A549 treated with RU486 at 1 μM for 4 hours (cell line): ENCODE results near the gene SEPHS2. TPM values are rescaled to one million over a fixed set of nuclear protein-coding genes. Genes with fewer than 3 reads are reported as not detected.

Experiments
- total RNA-seq: library from RNA; stranded (reverse); fragments of 200-300 nt; extraction: Qiagen RNA extraction; gene quantifications from 5 replicates; pipeline ENCODE4 v1.2.3, GENCODE V29; 2022; ENCODE audit warnings: low read depth

The SEPHS2 gene
- total RNA-seq = 48.8 to 54.1 TPM (median 52.1 TPM) in 5 replicates

GRCh38 chr16:30445408-30446202 lies at the start of gene SEPHS2:
Gene SEPHS2, minus strand, starts transcription at chr16:30445874. Its CDS starts 147 bp downstream, at chr16:30445727.

GRCh38 chr16:30472328-30472942 lies 26.8 kb upstream of the SEPHS2 start, which contains the start of gene ITGAL:
Gene ITGAL, plus strand, starts transcription at chr16:30472742. Its CDS starts 96 bp downstream, at chr16:30472838.

GRCh38 chr16:30429678-30430427 lies 15.8 kb downstream of the SEPHS2 start, which contains the start of gene DCTPP1:
Gene DCTPP1, minus strand, starts transcription at chr16:30430030. Its CDS starts 50 bp downstream, at chr16:30429980.

GRCh38 chr16:30407102-30407803 lies 38.4 kb downstream of the SEPHS2 start, which contains the start of gene ZNF771:
Gene ZNF771, plus strand, starts transcription at chr16:30407606. Its CDS starts 448 bp downstream, at chr16:30408054.

GRCh38 chr16:30395155-30395991 lies 50.3 kb downstream of the SEPHS2 start, which contains the start of gene ZNF48:
Gene ZNF48, plus strand, starts transcription at chr16:30395420. Its CDS starts 375 bp downstream, at chr16:30395795.

Other genes with a start within 250 kb of the SEPHS2 start
- 5.1 to 10.6 TPM (median 7.9 TPM) in 5 replicates for gene SULT1A3, start 246.6 kb downstream of the SEPHS2 start, total RNA-seq
- 0.81 to 4.3 TPM (median 2.6 TPM) in 5 replicates for gene NPIPB13, start 197.4 kb downstream of the SEPHS2 start, total RNA-seq
- 63.4 to 69.9 TPM (median 67.1 TPM) in 5 replicates for gene CD2BP2, start 90.6 kb downstream of the SEPHS2 start, total RNA-seq
- 22.5 to 34.5 TPM (median 28.9 TPM) in 5 replicates for gene TBC1D10B, start 75.4 kb downstream of the SEPHS2 start, total RNA-seq
- gene MYL11, start 71.1 kb downstream of the SEPHS2 start, total RNA-seq = 0.69 to 1.1 TPM in 2 of 5 replicates, not detected in the others
- 1.2 to 3.0 TPM (median 2.3 TPM) in 5 replicates for gene SEPTIN1, start 63.3 kb downstream of the SEPHS2 start, total RNA-seq
- gene ZNF48, start 50.5 kb downstream of the SEPHS2 start, total RNA-seq = 10.1 to 13.1 TPM (median 12.7 TPM) in 5 replicates
- gene ZNF771, start 38.3 kb downstream of the SEPHS2 start, total RNA-seq = 3.4 to 7.1 TPM (median 6.1 TPM) in 5 replicates
- 100.0 to 144 TPM (median 139 TPM) in 5 replicates for gene DCTPP1, start 15.8 kb downstream of the SEPHS2 start, total RNA-seq
- gene ITGAL, start 26.9 kb upstream of the SEPHS2 start, total RNA-seq = 0.08 to 0.10 TPM in 2 of 5 replicates, not detected in the others
- 35.1 to 46.6 TPM (median 45.4 TPM) in 5 replicates for gene ZNF768, start 80.7 kb upstream of the SEPHS2 start, total RNA-seq
- 2.5 to 4.4 TPM (median 4.0 TPM) in 5 replicates for gene ZNF747, start 89.0 kb upstream of the SEPHS2 start, total RNA-seq
- 4.3 to 6.6 TPM (median 5.5 TPM) in 5 replicates for gene ZNF764, start 112.5 kb upstream of the SEPHS2 start, total RNA-seq
- 5.2 to 7.9 TPM (median 7.3 TPM) in 5 replicates for gene ZNF688, start 125.8 kb upstream of the SEPHS2 start, total RNA-seq
- gene ZNF785, start 139.8 kb upstream of the SEPHS2 start, total RNA-seq = not detected in 5 replicates
- gene ZNF689, start 164.5 kb upstream of the SEPHS2 start, total RNA-seq = 7.6 to 9.1 TPM (median 8.3 TPM) in 5 replicates
- 18.1 to 25.2 TPM (median 24.3 TPM) in 5 replicates for gene PRR14, start 205.1 kb upstream of the SEPHS2 start, total RNA-seq
- gene FBRS, start 212.6 kb upstream of the SEPHS2 start, total RNA-seq = 29.2 to 47.0 TPM (median 41.2 TPM) in 5 replicates